Esophagus muscularis mucosa (tissue), 4 donors: ENCODE results near the gene CD2AP. TPM values are rescaled to one million over a fixed set of nuclear protein-coding genes. Genes with fewer than 3 reads are reported as not detected.

Source experiments
- DNase-seq: peaks from one replicate; pipeline ENCODE4 v3.0.0-alpha.2; 2017; ENCODE audit errors: extremely low spot score
- H3K27ac ChIP-seq, 4 donors: fragments of 200-600 bp; sonication (generic); replicated peaks in 1 of 4; 1 replicate in 3 of 4; 2 replicates in 1 of 4; pipeline ENCODE4 v1.5.1; 2016 to 2019; ENCODE audit warnings: mild to moderate bottlenecking in 1 of 4
- H3K27me3 ChIP-seq, 4 donors: fragments of 200-600 bp; sonication (generic); one replicate each; pipeline versions ENCODE4 v1.5.1 to v1.6.0; 2016 to 2019
- H3K36me3 ChIP-seq, 4 donors: fragments of 200-600 bp; sonication (generic); one replicate each; pipeline ENCODE4 v1.5.1; 2016 to 2019
- H3K4me1 ChIP-seq, 4 donors: fragments of 200-600 bp; sonication (generic); one replicate each; pipeline ENCODE4 v1.5.1; 2016 to 2019
- H3K4me3 ChIP-seq, 4 donors: fragments of 200-600 bp; sonication (generic); 1 replicate in 2 of 4; 2 replicates in 2 of 4; pipeline ENCODE4 v1.5.1; 2016 to 2019; ENCODE audit warnings: mild to moderate bottlenecking in 4 of 4, moderate library complexity in 1 of 4
- H3K9me3 ChIP-seq, 4 donors: fragments of 200-600 bp; sonication (generic); 1 replicate in 3 of 4; 2 replicates in 1 of 4; pipeline ENCODE4 v1.5.1; 2016 to 2019
- CTCF ChIP-seq, 3 experiments: fragments of 200-600 bp in 2 of 3; fragments of 450-650 bp in 1 of 3; sonication (generic) in 2 of 3; IDR thresholded peaks; one replicate each; pipeline ENCODE4 v1.5.1; 2017 to 2019; ENCODE audit warnings: antibody characterized with exemption in 3 of 3, mild to moderate bottlenecking in 2 of 3, moderate library complexity in 1 of 3
- EP300 ChIP-seq: sonication (generic); formaldehyde crosslinking; IDR thresholded peaks from one replicate; pipeline ENCODE4 v1.6.1; 2017; ENCODE audit warnings: antibody characterized with exemption
- POLR2A ChIP-seq: fragments of 450-650 bp; IDR thresholded peaks from one replicate; pipeline ENCODE4 v1.6.1; 2017; ENCODE audit warnings: antibody characterized with exemption, moderate library complexity, mild to moderate bottlenecking, low read depth
- POLR2AphosphoS5 ChIP-seq, 2 donors: sonication (generic); formaldehyde crosslinking; IDR thresholded peaks; one replicate each; pipeline ENCODE4 v1.6.1; 2017; ENCODE audit warnings: antibody characterized with exemption in 2 of 2
- WGBS: methylation state at CpG from one replicate; pipeline ENCODE4 v1.1.5; 2018; 5-methylcytosine and 5-hydroxymethylcytosine counted together
- intact Hi-C: fragments of 100-400 bp; cut with DNase I; formaldehyde crosslinking; loops from one replicate; pipeline ENCODE4 v1.15.1; 2023
- total RNA-seq, 4 donors: library from RNA; depleted of rRNA; stranded (reverse); fragments of >200 nt; gene quantifications; one replicate each; pipeline versions ENCODE4 v1.1.0 to v1.2.1, GENCODE V29; 2016

Gene CD2AP
- total RNA-seq, 4 donors from 2014 or later: 17.2 to 20.7 (median 20.0) TPM

GRCh38 chr6:47599512-47599911 lies 121.9 kb downstream of the CD2AP start:
- intact Hi-C loops: no loop called here
- no peak overlapping the region for H3K27ac ChIP-seq
- WGBS: 93% methylated on average over 1 of the region's 1 CpG
- no peak overlapping the region for H3K4me3 ChIP-seq
- peaks cover 0 to 34% (median 26%) of the 10 kb centered on the region in 4 donors for H3K36me3 ChIP-seq
- no peak for DNase-seq
- no peaks in the 10 kb centered on the region for H3K27me3 ChIP-seq
- no peaks in the 10 kb centered on the region for H3K4me1 ChIP-seq
- H3K9me3 ChIP-seq: no peaks in the 10 kb centered on the region
- TF ChIP-seq POLR2A: no peak
- no peak for TF ChIP-seq POLR2AphosphoS5 (IDR thresholded peaks at IDR 0.05)
- no peak for TF ChIP-seq EP300
- TF ChIP-seq CTCF (IDR thresholded peaks at IDR 0.05): no peak

- Histone ChIP-seq H3K9me3 (no peaks in the 10 kb centered on the region), H3K27me3 (no peaks in the 10 kb centered on the region), H3K4me3 (no peak overlapping the region), H3K36me3 (peaks cover 0 to 30% (median 21%) of the 10 kb centered on the region in 4 donors), H3K27ac (no peak overlapping the region), H3K4me1 (no peaks in the 10 kb centered on the region)
- no peak for DNase-seq
- TF ChIP-seq CTCF (IDR thresholded peaks at IDR 0.05): no peak
- TF ChIP-seq POLR2A: no peak
- no peak for TF ChIP-seq POLR2AphosphoS5 (IDR thresholded peaks at IDR 0.05)
- no peak for TF ChIP-seq EP300
- 75% methylated on average over 1 of the region's 1 CpG for WGBS
- intact Hi-C loops: no loop called here
Measured at GRCh38 chr6:47603227-47603626, 125.6 kb downstream of the CD2AP start.

GRCh38 chr6:47603995-47604394 lies 126.4 kb downstream of the CD2AP start:
- H3K4me3 ChIP-seq: no peak overlapping the region
- TF ChIP-seq EP300 (no peak), CTCF (IDR thresholded peaks at IDR 0.05) (no peak), POLR2AphosphoS5 (IDR thresholded peaks at IDR 0.05) (no peak), POLR2A (no peak)
- 66% methylated on average over 4 of the region's 4 CpGs for WGBS
- H3K36me3 ChIP-seq: peaks cover 0 to 31% (median 23%) of the 10 kb centered on the region in 4 donors
- no peak overlapping the region for H3K27ac ChIP-seq
- no peaks in the 10 kb centered on the region for H3K4me1 ChIP-seq
- no peaks in the 10 kb centered on the region for H3K27me3 ChIP-seq
- intact Hi-C loops: no loop called here
- DNase-seq: no peak
- no peaks in the 10 kb centered on the region for H3K9me3 ChIP-seq

- TF ChIP-seq CTCF (IDR thresholded peaks at IDR 0.05) (no peak), EP300 (no peak), POLR2A (no peak), POLR2AphosphoS5 (IDR thresholded peaks at IDR 0.05) (no peak)
- Histone ChIP-seq H3K9me3 (peaks cover 0 to 8% (median 0%) of the 10 kb centered on the region in 4 donors), H3K36me3 (peaks cover 11 to 53% (median 29%) of the 10 kb centered on the region in 4 donors), H3K27me3 (no peaks in the 10 kb centered on the region), H3K27ac (no peak overlapping the region), H3K4me3 (no peak overlapping the region), H3K4me1 (no peaks in the 10 kb centered on the region)
- 96% methylated on average over 10 of the region's 12 CpGs for WGBS
- no peak for DNase-seq
- intact Hi-C loops: no loop called here
Measured at GRCh38 chr6:47621838-47622449, 144.4 kb downstream of the CD2AP start.

- intact Hi-C loops: no loop called here
- 47% methylated on average over 2 of the region's 2 CpGs for WGBS
- H3K36me3 ChIP-seq: peaks cover 9 to 15% (median 11%) of the 10 kb centered on the region in 4 donors
- no peaks in the 10 kb centered on the region for H3K27me3 ChIP-seq
- no peaks in the 10 kb centered on the region for H3K9me3 ChIP-seq
- no peak for TF ChIP-seq EP300
- no peak for TF ChIP-seq CTCF (IDR thresholded peaks at IDR 0.05)
- no peak for TF ChIP-seq POLR2A
- no peak for TF ChIP-seq POLR2AphosphoS5 (IDR thresholded peaks at IDR 0.05)
- no peak for DNase-seq
- H3K27ac ChIP-seq: no peak overlapping the region
- peaks cover 0 to 4% (median 2%) of the 10 kb centered on the region in 4 donors for H3K4me1 ChIP-seq
- H3K4me3 ChIP-seq: no peak overlapping the region
Measured at GRCh38 chr6:47626782-47627181, 149.2 kb downstream of the CD2AP start.
